SK-N-MC (cell line): ENCODE data around the gene LRRC75A.

Experiments
- EZH2 ChIP-seq: fragments of 200-600 bp; sonication (generic); IDR thresholded peaks from one replicate; pipeline ENCODE4 v1.6.1; 2017; ENCODE audit warnings: antibody characterized with exemption
- POLR2AphosphoS5 ChIP-seq: IDR thresholded peaks from 2 replicates; pipeline ENCODE4 v1.6.1; 2012; ENCODE audit warnings: mild to moderate bottlenecking, low read depth, low read length, borderline replicate concordance

GRCh38 chr17:16450028-16450427, 42.0 kb downstream of the LRRC75A start:
- TF ChIP-seq EZH2 (no peak), POLR2AphosphoS5 (no peak)
